HFF-Myc (cell line): Measurements from ENCODE around the gene RNF213.

Source experiments
- DNase-seq: peaks from one replicate; pipeline ENCODE4 v3.0.0-alpha.2; 2011; ENCODE audit warnings: low read depth; ENCODE audit errors: extremely low read depth
- H3K4me3 ChIP-seq: replicated peaks from 2 replicates; pipeline ENCODE4 v1.5.1; 2011; ENCODE audit warnings: low read depth, mild to moderate bottlenecking, control low read depth, low read length
- TF ChIP-seq, protein P1 (sequence below): IDR thresholded peaks from 2 replicates; pipeline ENCODE4 v1.5.1; 2012; ENCODE audit warnings: mild to moderate bottlenecking, low read depth, low read length, control low read depth; ENCODE audit errors: missing control alignments

The RNF213 gene

DNA sequence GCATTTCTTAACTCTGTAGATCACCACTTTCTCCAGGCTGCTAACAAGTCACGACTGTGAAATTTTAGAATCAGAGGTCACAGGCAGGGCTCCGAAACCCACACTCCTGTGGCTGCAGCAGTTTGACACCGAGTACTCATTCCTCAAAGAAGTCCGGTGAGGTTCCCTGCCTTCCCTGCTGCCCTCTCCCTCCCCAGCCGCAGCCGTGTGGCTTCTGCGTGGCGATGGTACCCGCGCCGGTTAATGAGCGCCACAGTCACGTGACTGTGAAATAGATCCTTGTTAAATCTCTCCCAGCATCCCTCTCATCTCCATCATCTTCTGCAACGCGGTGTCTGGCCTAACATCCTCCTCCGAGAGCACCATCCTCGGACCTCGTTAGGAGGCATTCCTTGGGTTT, 89.1 kb downstream of the RNF213 start:
- DNase-seq = no peak
- TF ChIP-seq, protein P1, sequence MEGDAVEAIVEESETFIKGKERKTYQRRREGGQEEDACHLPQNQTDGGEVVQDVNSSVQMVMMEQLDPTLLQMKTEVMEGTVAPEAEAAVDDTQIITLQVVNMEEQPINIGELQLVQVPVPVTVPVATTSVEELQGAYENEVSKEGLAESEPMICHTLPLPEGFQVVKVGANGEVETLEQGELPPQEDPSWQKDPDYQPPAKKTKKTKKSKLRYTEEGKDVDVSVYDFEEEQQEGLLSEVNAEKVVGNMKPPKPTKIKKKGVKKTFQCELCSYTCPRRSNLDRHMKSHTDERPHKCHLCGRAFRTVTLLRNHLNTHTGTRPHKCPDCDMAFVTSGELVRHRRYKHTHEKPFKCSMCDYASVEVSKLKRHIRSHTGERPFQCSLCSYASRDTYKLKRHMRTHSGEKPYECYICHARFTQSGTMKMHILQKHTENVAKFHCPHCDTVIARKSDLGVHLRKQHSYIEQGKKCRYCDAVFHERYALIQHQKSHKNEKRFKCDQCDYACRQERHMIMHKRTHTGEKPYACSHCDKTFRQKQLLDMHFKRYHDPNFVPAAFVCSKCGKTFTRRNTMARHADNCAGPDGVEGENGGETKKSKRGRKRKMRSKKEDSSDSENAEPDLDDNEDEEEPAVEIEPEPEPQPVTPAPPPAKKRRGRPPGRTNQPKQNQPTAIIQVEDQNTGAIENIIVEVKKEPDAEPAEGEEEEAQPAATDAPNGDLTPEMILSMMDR = no peak
- H3K4me3 ChIP-seq = no peak overlapping the region

DNA sequence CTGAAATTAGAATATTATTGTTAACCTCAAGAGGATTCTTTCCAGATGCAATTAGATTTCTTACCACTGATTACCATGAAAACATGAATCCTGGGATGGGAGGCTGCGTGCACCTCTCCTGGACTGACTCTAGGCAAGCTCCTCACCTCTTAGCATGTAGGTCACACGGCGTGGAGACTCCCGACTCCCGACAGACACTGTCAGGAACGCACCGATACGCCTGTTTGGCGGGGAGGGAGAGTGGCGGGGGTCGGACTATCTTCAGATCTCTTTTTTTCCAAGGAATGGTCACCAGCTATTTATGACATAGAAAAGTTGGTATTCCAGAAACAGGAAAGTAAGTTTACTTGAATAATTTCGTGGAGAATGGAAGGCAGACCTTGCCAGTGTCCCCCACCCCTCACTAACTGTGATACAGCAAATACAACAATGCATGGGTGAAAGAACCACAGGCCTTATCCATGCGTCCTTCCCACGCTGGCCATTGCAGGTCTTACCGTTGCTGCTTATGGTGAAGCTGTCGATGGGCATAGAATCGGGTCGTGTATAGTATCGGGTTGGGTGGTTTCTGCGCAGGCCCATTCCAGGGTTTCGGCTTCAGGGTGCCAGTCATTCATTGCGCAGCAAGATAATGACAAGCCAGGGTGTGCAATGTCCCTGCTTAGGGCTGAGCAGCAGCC, 91.7 kb downstream of the RNF213 start:
- no peak for DNase-seq
- TF ChIP-seq, protein P1 = no peak
- no peak overlapping the region for H3K4me3 ChIP-seq

DNA sequence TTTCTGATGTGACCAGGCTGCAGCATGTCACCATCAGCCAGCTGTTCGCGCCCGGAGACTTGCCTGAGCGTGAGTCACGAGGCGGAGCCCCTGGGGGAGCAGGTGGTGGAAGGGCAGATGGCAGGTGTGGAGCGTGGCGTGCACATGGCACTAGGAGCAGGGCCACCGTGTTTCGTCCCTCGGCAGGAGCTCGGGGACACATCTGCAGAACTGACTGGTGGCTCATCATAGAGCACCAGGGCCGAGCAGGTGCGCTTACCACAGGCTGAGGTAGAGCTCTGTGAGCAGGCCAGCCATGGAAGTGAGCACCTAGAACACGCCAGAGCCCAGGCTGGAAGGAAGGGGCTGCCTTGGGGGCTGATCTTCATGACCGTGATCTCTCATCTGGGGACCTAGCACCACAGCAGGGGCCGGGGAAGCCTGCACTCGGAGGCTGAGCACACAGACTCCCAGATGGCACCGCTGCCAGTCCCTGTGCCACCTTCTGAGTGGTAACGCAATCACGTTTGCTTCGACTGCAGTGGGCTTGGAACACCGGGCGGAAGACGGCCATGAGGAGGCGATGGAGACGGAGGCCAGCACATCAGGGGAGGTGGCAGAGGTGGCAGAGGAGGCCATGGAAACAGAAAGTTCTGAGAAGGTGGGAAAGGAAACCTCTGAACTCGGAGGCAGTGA, 92.5 kb downstream of the RNF213 start:
- no peak for DNase-seq
- no peak overlapping the region for H3K4me3 ChIP-seq
- TF ChIP-seq, protein P1 = no peak

DNA sequence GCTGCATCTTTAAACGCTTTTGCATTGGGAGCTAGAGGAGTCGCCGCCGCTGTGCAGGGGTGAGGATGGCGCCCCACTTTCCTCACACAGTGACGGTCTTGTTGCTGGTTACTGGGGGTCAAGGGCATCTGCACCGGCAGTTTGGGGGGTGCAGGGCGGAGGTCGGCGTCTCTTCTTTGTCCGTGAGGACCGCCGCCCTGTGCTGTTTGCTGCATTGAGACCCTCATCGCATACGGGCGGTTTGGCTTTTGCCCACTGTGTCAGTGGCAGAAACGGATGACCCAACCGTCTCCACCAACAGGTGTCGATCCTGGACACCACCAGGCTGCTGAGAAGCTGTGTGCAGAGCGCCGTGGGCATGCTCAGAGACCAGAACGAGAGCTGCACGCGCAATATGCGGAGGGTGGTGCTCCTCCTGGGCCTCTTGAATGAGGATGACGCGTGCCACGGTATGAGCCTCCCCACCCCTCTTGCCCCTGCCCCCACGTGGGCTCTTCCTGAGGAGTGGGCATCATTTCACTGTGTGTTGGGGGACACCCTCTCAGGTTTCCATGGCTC, 93.1 kb downstream of the RNF213 start:
- H3K4me3 ChIP-seq = no peak overlapping the region
- TF ChIP-seq, protein P1 = no peak
- DNase-seq = no peak

DNA sequence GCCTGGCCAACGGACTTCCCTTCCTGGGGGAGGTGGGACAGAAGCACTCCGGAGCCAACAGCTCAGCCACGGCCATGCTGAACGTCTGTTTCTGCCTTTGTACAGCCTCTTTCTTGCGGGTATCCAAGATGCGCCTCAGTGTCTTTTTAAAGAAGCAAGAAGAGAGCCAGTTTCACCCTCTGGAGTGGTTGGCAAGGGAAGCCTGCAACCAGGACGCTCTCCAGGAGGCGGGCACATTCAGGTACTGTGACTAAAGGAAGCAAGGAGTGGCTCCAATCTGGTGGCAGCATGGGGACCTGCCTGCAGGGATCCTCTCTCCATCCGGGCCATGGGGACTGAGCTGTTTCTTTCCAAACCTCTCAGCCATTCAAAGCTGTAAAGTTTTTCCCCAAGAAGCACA, 93.7 kb downstream of the RNF213 start:
- no peak overlapping the region for H3K4me3 ChIP-seq
- DNase-seq = no peak
- TF ChIP-seq, protein P1 = no peak

DNA sequence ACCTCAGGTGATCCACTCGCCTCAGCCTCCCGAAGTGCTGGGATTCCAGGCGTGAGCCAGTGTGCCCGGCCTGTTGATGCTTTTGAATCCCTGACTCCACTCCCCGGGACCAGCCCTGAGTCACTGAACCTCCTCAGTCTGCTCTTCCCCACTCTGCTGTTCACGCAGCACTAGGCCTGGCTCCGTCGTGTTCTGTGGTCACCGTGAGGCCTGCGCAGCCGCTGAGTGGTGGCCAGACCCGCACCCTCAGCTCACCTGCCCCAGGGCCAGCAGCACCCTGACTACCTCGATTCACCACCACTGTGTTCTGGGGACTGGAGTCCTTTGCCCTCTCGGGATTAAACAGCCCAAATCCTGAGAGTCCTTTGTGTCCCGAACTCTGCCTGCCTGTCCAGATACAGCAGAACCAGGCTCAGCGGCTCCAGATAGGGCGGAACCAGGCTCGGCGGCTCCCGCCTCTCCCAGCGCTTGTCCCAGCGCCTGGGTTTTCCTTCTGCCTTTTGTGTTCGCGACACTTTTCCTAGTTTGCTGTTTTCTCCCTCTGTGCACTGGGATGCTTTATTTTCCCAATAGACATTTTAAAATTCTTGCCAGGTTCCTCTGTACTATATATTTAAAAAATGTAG, 95.7 kb downstream of the RNF213 start:
- no peak overlapping the region for H3K4me3 ChIP-seq
- TF ChIP-seq, protein P1 = no peak
- no peak for DNase-seq
